MCF 10A (cell line): ENCODE measurements around the gene TLE6. TPM values are rescaled to one million over a fixed set of nuclear protein-coding genes. Genes with fewer than 3 reads are reported as not detected.

ENCODE experiments used
- BruUV-seq: library from RNA; stranded (reverse); fragments of 400-500 nt; replicated peaks from 2 replicates; lab custom pipeline; 2021; lab: Mats Ljungman, UMichigan
- CTCF ChIA-PET: fragments of 300-600 bp; sonication (Branson Sonifier 250); formaldehyde crosslinking; extraction: SDS; loops from one replicate; lab custom pipeline; 2021; ENCODE audit warnings: antibody characterized with exemption, inconsistent platforms; lab: Yijun Ruan, JAX
- POLR2A ChIA-PET: fragments of 300-600, 350-650 bp; sonication (Branson Sonifier 250); formaldehyde crosslinking; extraction: SDS; loops from one replicate; lab custom pipeline; 2020; ENCODE audit warnings: antibody characterized with exemption, inconsistent platforms; lab: Yijun Ruan, JAX
- DNase-seq: peaks from one replicate; pipeline ENCODE4 v3.0.0-alpha.2; 2018; ENCODE audit not compliant: unreplicated experiment
- H3K27ac Mint-ChIP-seq: one replicate; pipeline ENCODE4 v1.8.0; 2022; ENCODE audit warnings: mild to moderate bottlenecking, low read depth, mixed read lengths; ENCODE audit not compliant: unreplicated experiment
- H3K27me3 Mint-ChIP-seq: one replicate; pipeline ENCODE4 v1.8.0; 2022; ENCODE audit warnings: mixed read lengths; ENCODE audit not compliant: insufficient read depth, unreplicated experiment
- H3K36me3 Mint-ChIP-seq: one replicate; pipeline ENCODE4 v1.8.0; 2022; ENCODE audit warnings: mild to moderate bottlenecking, moderate library complexity, mixed read lengths; ENCODE audit not compliant: insufficient read depth, unreplicated experiment
- H3K4me1 Mint-ChIP-seq: one replicate; pipeline ENCODE4 v1.8.0; 2022; ENCODE audit warnings: mixed read lengths; ENCODE audit not compliant: insufficient read depth, unreplicated experiment
- H3K4me3 Mint-ChIP-seq: one replicate; pipeline ENCODE4 v1.8.0; 2022; ENCODE audit warnings: mild to moderate bottlenecking, moderate library complexity, mixed read lengths; ENCODE audit not compliant: unreplicated experiment
- H3K9me3 Mint-ChIP-seq: one replicate; pipeline ENCODE4 v1.8.0; 2022; ENCODE audit warnings: mixed read lengths; ENCODE audit not compliant: unreplicated experiment
- CTCF ChIP-seq: fragments of 200-600 bp; IDR thresholded peaks from one replicate; pipeline ENCODE4 v1.8.0; 2022; ENCODE audit warnings: antibody characterized with exemption, mild to moderate bottlenecking; ENCODE audit not compliant: unreplicated experiment
- intact Hi-C: fragments of 100-400 bp; cut with micrococcal nuclease; formaldehyde crosslinking; loops from 2 replicates; pipeline ENCODE4 v1.14.1; 2022
- total RNA-seq: library from RNA; stranded (reverse); gene quantifications from 2 replicates; pipeline ENCODE4 v1.2.3, GENCODE V29; 2022

The TLE6 gene
- total RNA-seq, 1 experiment from 2014 or later = 0.89 TPM

DNA sequence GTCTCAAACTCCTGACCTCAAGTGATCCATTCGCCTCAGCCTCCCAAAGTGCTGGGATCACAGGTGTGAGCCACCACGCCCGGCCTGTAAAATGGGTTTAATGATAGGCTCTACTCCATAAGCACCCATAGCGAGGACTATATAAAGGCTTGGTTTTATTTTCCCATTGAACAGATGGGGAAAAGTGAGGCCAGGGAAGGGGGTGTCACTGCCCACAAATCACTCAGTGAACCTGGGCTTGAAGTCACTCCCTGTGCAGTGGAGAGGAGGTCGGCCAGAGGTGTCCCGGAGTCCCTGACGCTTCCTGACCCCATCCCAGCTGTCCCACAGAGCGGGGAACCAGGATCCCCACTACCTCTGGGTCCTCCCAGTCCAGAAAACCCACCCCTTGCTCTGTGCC, 36.8 kb downstream of the TLE6 start:
- CTCF ChIA-PET = interaction anchor here (0.6 kb wide), 1 partner anchor 8 kb away, joined by 3 read pairs; no protein-coding TSS in a partner anchor
- Mint-ChIP-seq H3K27ac (no peak overlapping the region), H3K36me3 (no peaks in the 10 kb centered on the region), H3K4me1 (no peaks in the 10 kb centered on the region), H3K27me3 (no peaks in the 10 kb centered on the region), H3K9me3 (no peaks in the 10 kb centered on the region), H3K4me3 (no peak overlapping the region)
- TF ChIP-seq CTCF = no peak
- POLR2A ChIA-PET = interaction anchor here (0.7 kb wide), 1 partner anchor 18 kb away, joined by 3 read pairs; no protein-coding TSS in a partner anchor
- no TSS peak for BruUV-seq
- no peak for DNase-seq
- intact Hi-C loops = no loop called here

DNA sequence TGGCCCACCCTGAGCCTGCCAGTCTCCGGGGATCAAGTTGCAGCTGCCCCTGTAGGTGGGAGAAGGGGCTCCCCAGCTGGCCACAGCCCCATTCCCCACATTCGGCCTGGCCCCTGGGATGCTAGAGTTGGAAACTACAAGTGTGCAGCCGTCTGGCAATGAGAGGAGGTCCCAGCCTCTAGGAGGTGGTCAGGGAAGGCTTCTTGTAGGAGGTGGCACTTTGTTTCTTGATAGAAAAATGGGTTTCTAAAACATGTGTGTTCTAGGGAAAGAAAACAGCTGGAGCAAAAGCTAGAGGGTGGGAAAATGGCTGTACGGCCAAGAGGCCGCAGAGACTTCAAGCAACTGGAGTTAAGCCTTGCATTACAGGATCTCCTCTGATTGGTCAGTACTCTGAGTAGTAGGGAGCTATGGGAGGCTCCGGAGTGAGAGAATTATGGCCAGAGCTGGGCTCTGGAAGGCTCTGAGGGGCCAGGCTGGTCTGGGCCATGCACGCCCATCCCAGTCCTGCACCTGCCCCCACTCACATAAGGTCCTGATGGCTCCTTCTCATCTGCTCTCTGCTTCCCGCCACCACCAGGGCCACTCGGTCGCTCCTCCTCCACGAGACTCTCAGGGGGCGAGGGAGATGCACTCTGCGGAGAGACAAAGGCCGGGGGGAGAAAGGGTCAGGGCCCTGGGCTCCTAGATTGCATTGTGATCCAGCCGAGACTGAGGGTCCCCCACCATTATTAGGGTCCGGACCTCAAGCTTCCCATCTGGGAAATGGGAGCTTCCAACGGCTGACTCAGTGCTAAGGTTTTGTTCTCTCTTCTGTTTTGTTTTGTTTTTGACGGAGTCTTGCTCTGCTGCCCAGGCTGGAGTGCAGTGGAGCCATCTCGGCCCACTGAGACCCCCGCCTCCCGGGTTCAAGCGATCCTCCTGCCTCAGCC, 38.0 kb downstream of the TLE6 start:
- POLR2A ChIA-PET = no interaction called here
- Mint-ChIP-seq H3K27me3 (no peaks in the 10 kb centered on the region), H3K36me3 (no peaks in the 10 kb centered on the region), H3K4me1 (no peaks in the 10 kb centered on the region), H3K4me3 (no peak overlapping the region), H3K9me3 (no peaks in the 10 kb centered on the region), H3K27ac (no peak overlapping the region)
- no peak for DNase-seq
- no TSS peak for BruUV-seq
- intact Hi-C loops = no loop called here
- TF ChIP-seq CTCF = no peak
- CTCF ChIA-PET = interaction anchor here (0.7 kb wide), 1 partner anchor 13 kb away, joined by 3 read pairs; no protein-coding TSS in a partner anchor

- intact Hi-C loops = no loop called here
- Mint-ChIP-seq H3K27ac (no peak overlapping the region), H3K9me3 (no peaks in the 10 kb centered on the region), H3K27me3 (no peaks in the 10 kb centered on the region), H3K4me3 (no peak overlapping the region), H3K4me1 (no peaks in the 10 kb centered on the region), H3K36me3 (no peaks in the 10 kb centered on the region)
- BruUV-seq = no TSS peak
- no peak for DNase-seq
- ChIA-PET POLR2A (no interaction called here), CTCF (no interaction called here)
- no peak for TF ChIP-seq CTCF
Measured at GRCh38 chr19:3017923-3018322, 40.6 kb downstream of the TLE6 start.

DNA sequence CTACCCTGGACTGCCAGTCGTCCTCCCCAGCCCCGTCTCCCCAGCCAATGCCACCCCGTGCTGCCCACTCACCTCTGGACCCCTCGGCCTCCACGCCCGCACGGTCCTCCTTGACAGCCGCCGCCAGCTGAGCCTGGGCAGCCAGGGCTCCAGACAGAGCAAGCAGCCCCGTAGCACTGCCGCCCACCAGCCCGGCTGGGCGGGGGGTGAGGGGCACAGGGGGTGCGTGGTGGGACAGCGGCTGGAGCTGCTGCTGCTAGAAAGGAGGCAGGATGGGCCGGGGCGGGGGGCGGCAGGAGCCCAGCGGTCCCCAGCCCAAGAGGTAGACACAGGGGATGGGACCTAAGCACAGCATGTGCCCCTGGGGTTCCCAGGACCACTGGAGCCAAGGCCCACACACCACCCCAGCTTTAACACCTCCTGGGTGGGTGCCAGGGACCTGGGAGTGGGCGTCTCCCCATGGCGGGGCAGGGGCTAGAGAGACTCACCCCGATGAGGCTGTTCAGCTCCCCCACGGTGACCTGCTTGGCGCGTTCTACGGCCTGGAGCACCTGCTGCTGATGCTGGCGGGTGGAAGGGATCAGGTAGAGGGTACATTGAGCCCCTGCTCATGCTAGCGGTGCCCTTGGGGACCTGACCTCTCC, 42.0 kb downstream of the TLE6 start:
- no peaks in the 10 kb centered on the region for H3K27me3 Mint-ChIP-seq
- no peaks in the 10 kb centered on the region for H3K9me3 Mint-ChIP-seq
- no TSS peak for BruUV-seq
- ChIA-PET CTCF (no interaction called here), POLR2A (interaction anchor here (0.7 kb wide), 1 partner anchor 1312 kb away, joined by 3 read pairs; no protein-coding TSS in a partner anchor)
- H3K4me1 Mint-ChIP-seq = no peaks in the 10 kb centered on the region
- DNase-seq = no peak
- no peak for TF ChIP-seq CTCF
- H3K4me3 Mint-ChIP-seq = no peak overlapping the region
- H3K27ac Mint-ChIP-seq = no peak overlapping the region
- H3K36me3 Mint-ChIP-seq = no peaks in the 10 kb centered on the region
- intact Hi-C loops = no loop called here
